K562 (cell line): Measurements from ENCODE around the gene SGSM2. TPM values are rescaled to one million over a fixed set of nuclear protein-coding genes. Genes with fewer than 3 reads are reported as not detected.

Experiments used
- ASH1L ChIP-seq: fragments of 450-650 bp; IDR thresholded peaks from 2 replicates; pipeline ENCODE4 v1.6.1; 2018; ENCODE audit warnings: borderline replicate concordance, mild to moderate bottlenecking, low read depth; ENCODE audit not compliant: partially characterized antibody
- CREBBP ChIP-seq: IDR thresholded peaks from one replicate; pipeline ENCODE4 v1.6.1; 2012; ENCODE audit warnings: low read depth, mild to moderate bottlenecking, control low read depth, inconsistent platforms, low read length
- E2F3 ChIP-seq: fragments of 250-450 bp; sonication (Bioruptor Pico); IDR thresholded peaks from 2 replicates; pipeline ENCODE4 v1.4.0; 2020; ENCODE audit warnings: mild to moderate bottlenecking
- FIP1L1 ChIP-seq: fragments of 200-400 bp; formaldehyde crosslinking; IDR thresholded peaks from 2 replicates; pipeline ENCODE4 v1.6.1; 2018; ENCODE audit warnings: mild to moderate bottlenecking, low read depth, low read length; ENCODE audit not compliant: poor library complexity, severe bottlenecking
- FOS ChIP-seq: IDR thresholded peaks from 3 replicates; pipeline ENCODE4 v1.6.1; 2011; ENCODE audit not compliant: insufficient read length; ENCODE audit errors: extremely low read depth
- FOXA3 ChIP-seq, 2 experiments: fragments of 450-650 bp in 1 of 2; sonication (generic) in 1 of 2; formaldehyde crosslinking; IDR thresholded peaks in 1 of 2; conservative IDR thresholded peaks in 1 of 2; 2 replicates each; pipeline versions ENCODE4 v1.4.0 to v1.8.0; 2020 to 2022; ENCODE audit warnings: mild to moderate bottlenecking in 2 of 2, missing genetic modification reagents in 1 of 2
- KDM2B ChIP-seq: fragments of 250-450 bp; sonication (Bioruptor Pico); IDR thresholded peaks from 2 replicates; pipeline ENCODE4 v1.8.0; 2021; ENCODE audit warnings: mild to moderate bottlenecking, moderate library complexity
- MEIS2 ChIP-seq: fragments of 450-650 bp; IDR thresholded peaks from 2 replicates; pipeline ENCODE4 v1.6.1; 2014; ENCODE audit warnings: mild to moderate bottlenecking; ENCODE audit not compliant: partially characterized antibody
- MTA3 ChIP-seq: fragments of 450-650 bp; formaldehyde crosslinking; IDR thresholded peaks from 2 replicates; pipeline ENCODE4 v1.6.1; 2017; ENCODE audit warnings: mild to moderate bottlenecking, borderline replicate concordance
- NCOA1 ChIP-seq: fragments of 450-650 bp; IDR thresholded peaks from 2 replicates; pipeline ENCODE4 v1.6.1; 2016; ENCODE audit warnings: low read depth
- NCOA6 ChIP-seq: fragments of 450-650 bp; IDR thresholded peaks from 2 replicates; pipeline ENCODE4 v1.6.1; 2017; ENCODE audit warnings: mild to moderate bottlenecking
- PHF21A ChIP-seq: fragments of 450-650 bp; IDR thresholded peaks from 2 replicates; pipeline ENCODE4 v1.6.1; 2017; ENCODE audit warnings: low read depth, borderline replicate concordance
- RAD21 ChIP-seq, 2 experiments: fragments of 250-450 bp in 1 of 2; fragments of 450-650 bp in 1 of 2; sonication (Bioruptor Pico) in 1 of 2; formaldehyde crosslinking in 1 of 2; IDR thresholded peaks in 1 of 2; conservative IDR thresholded peaks in 1 of 2; 2 replicates each; pipeline versions ENCODE4 v1.4.0 to v1.8.0; 2020 to 2022; ENCODE audit warnings: mild to moderate bottlenecking in 2 of 2, moderate library complexity in 1 of 2
- SETDB1 ChIP-seq: IDR thresholded peaks from one replicate; pipeline ENCODE4 v1.6.1; 2012; ENCODE audit warnings: low read length, control low read depth, inconsistent platforms
- TCF15 ChIP-seq: fragments of 250-450 bp; sonication (Bioruptor Pico); IDR thresholded peaks from 2 replicates; pipeline ENCODE4 v1.8.0; 2022; ENCODE audit warnings: moderate library complexity, mild to moderate bottlenecking, inconsistent platforms
- ZNF830 ChIP-seq: fragments of 250-450 bp; sonication (Bioruptor Pico); IDR thresholded peaks from 2 replicates; pipeline ENCODE4 v1.5.0; 2021; ENCODE audit warnings: mild to moderate bottlenecking
- polyA plus RNA-seq, 8 experiments: library from polyadenylated mRNA; depleted of rRNA in 4 of 8; stranded (reverse) in 5 of 8; unstranded in 3 of 8; fragments of >200 nt; fragmentation: Nextera tagmentation in 2 of 8; fragmentation: Illumina TruSeq in 1 of 8; extraction: Ambion mirVana in 2 of 8; extraction: Trizol in 1 of 8; gene quantifications; 2 replicates each; pipeline versions ENCODE4 v1.2.1 to v1.2.3, GENCODE V29; 2011 to 2014; ENCODE audit warnings: inconsistent platforms in 1 of 8, missing spikeins in 1 of 8
- total RNA-seq, 7 experiments: library from RNA; depleted of rRNA in 6 of 7; stranded (reverse); fragments of >200 nt in 6 of 7; fragmentation: Illumina TruSeq in 2 of 7; extraction: Trizol in 2 of 7; gene quantifications; 2 replicates each; pipeline versions ENCODE4 v1.2.1 to v1.2.3, GENCODE V29; 2011 to 2021; ENCODE audit warnings: low replicate concordance in 1 of 7
- TF ChIP-seq, protein P1 (sequence below): IDR thresholded peaks from 2 replicates; pipeline ENCODE4 v1.6.1; 2011; ENCODE audit warnings: borderline replicate concordance, low read depth, mild to moderate bottlenecking, moderate library complexity, low read length; ENCODE audit not compliant: insufficient read depth, poor library complexity, severe bottlenecking
- TF ChIP-seq, protein P2 (sequence below), 3 experiments: IDR thresholded peaks in 2 of 3; conservative IDR thresholded peaks in 1 of 3; 2 replicates each; pipeline ENCODE4 v1.5.1; 2011 to 2012; ENCODE audit warnings: low read length in 3 of 3, mild to moderate bottlenecking in 3 of 3, control low read depth in 2 of 3, improper control_type of control experiment in 1 of 3, inconsistent platforms in 1 of 3, low read depth in 1 of 3, mixed read lengths in 1 of 3, moderate library complexity in 1 of 3; ENCODE audit not compliant: insufficient read depth in 2 of 3

The SGSM2 gene
- total and polyA plus RNA-seq, 9 of the 15 experiments (the other 6 are each of a cell fraction or from before 2014, with no cell fraction given), result 0.20 to 26.3 (median 14.8) TPM

- TF ChIP-seq, protein P1, sequence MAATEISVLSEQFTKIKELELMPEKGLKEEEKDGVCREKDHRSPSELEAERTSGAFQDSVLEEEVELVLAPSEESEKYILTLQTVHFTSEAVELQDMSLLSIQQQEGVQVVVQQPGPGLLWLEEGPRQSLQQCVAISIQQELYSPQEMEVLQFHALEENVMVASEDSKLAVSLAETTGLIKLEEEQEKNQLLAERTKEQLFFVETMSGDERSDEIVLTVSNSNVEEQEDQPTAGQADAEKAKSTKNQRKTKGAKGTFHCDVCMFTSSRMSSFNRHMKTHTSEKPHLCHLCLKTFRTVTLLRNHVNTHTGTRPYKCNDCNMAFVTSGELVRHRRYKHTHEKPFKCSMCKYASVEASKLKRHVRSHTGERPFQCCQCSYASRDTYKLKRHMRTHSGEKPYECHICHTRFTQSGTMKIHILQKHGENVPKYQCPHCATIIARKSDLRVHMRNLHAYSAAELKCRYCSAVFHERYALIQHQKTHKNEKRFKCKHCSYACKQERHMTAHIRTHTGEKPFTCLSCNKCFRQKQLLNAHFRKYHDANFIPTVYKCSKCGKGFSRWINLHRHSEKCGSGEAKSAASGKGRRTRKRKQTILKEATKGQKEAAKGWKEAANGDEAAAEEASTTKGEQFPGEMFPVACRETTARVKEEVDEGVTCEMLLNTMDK, result peak; percentile 47
- no peak for TF ChIP-seq FOXA3 (CRISPR knock-in tag; conservative IDR thresholded peaks at IDR 0.05 in 1 of 2, IDR thresholded peaks at IDR 0.05 in 1 of 2)
- TF ChIP-seq MEIS2, result no peak
- no peak for TF ChIP-seq CREBBP
- TF ChIP-seq SETDB1, result no peak
- TF ChIP-seq ZNF830 (CRISPR knock-in tag), result no peak
- no peak for TF ChIP-seq MTA3
- no peak for TF ChIP-seq KDM2B (CRISPR knock-in tag)
- TF ChIP-seq FOS, result no peak
- TF ChIP-seq PHF21A, result no peak
- TF ChIP-seq RAD21 (CRISPR knock-in tag; conservative IDR thresholded peaks at IDR 0.05 in 1 of 2, IDR thresholded peaks at IDR 0.05 in 1 of 2), result peak; percentile 83 to 86
- TF ChIP-seq, protein P2, sequence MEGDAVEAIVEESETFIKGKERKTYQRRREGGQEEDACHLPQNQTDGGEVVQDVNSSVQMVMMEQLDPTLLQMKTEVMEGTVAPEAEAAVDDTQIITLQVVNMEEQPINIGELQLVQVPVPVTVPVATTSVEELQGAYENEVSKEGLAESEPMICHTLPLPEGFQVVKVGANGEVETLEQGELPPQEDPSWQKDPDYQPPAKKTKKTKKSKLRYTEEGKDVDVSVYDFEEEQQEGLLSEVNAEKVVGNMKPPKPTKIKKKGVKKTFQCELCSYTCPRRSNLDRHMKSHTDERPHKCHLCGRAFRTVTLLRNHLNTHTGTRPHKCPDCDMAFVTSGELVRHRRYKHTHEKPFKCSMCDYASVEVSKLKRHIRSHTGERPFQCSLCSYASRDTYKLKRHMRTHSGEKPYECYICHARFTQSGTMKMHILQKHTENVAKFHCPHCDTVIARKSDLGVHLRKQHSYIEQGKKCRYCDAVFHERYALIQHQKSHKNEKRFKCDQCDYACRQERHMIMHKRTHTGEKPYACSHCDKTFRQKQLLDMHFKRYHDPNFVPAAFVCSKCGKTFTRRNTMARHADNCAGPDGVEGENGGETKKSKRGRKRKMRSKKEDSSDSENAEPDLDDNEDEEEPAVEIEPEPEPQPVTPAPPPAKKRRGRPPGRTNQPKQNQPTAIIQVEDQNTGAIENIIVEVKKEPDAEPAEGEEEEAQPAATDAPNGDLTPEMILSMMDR (IDR thresholded peaks at IDR 0.05 in 2 of 3, conservative IDR thresholded peaks at IDR 0.05 in 1 of 3; ENCODE audit: insufficient read depth in 2 of 3, low read depth in 1 of 3, low read length in 3 of 3), result peak; percentile 75 to 90 (median 89)
- no peak for TF ChIP-seq E2F3 (CRISPR knock-in tag)
- TF ChIP-seq TCF15 (CRISPR knock-in tag), result no peak
- no peak for TF ChIP-seq FIP1L1
- no peak for TF ChIP-seq ASH1L
- no peak for TF ChIP-seq NCOA6
- no peak for TF ChIP-seq NCOA1
- TF ChIP-seq, all 486 proteins: peak for 11
Observed at GRCh38 chr17:2416010-2416734, 78.9 kb downstream of the SGSM2 start (continued).
